Tibial artery (tissue), 4 donors: ENCODE data around the gene SLC22A1.
A peak's percentile ranks its signal among the peaks of the same experiment; 100 is the strongest.

Experiments used
- DNase-seq, 2 donors: peaks; one replicate each; pipeline ENCODE4 v3.0.0-alpha.2; 2019
- H3K27ac ChIP-seq, 2 donors: fragments of 200-600 bp; sonication (generic) in 1 of 2; 1 replicate in 1 of 2; 2 replicates in 1 of 2; pipeline ENCODE4 v1.5.1; 2018 to 2019; ENCODE audit warnings: mild to moderate bottlenecking in 1 of 2
- H3K27me3 ChIP-seq, 2 donors: fragments of 200-600 bp; sonication (generic) in 1 of 2; one replicate each; pipeline versions ENCODE4 v1.5.1 to v1.6.0; 2016 to 2019
- H3K36me3 ChIP-seq, 3 donors: fragments of 200-600 bp; sonication (generic) in 2 of 3; one replicate each; pipeline ENCODE4 v1.5.1; 2016 to 2019; ENCODE audit warnings: mild to moderate bottlenecking in 2 of 3
- H3K4me1 ChIP-seq, 4 donors: fragments of 200-600 bp; sonication (generic) in 2 of 4; 1 replicate in 3 of 4; 2 replicates in 1 of 4; pipeline ENCODE4 v1.5.1; 2016 to 2019
- H3K4me3 ChIP-seq, 2 donors: fragments of 200-600 bp; sonication (generic) in 1 of 2; 1 replicate in 1 of 2; 2 replicates in 1 of 2; pipeline ENCODE4 v1.5.1; 2018 to 2019; ENCODE audit warnings: mild to moderate bottlenecking in 2 of 2
- H3K9me3 ChIP-seq, 3 donors: fragments of 200-600 bp; sonication (generic) in 1 of 3; one replicate each; pipeline ENCODE4 v1.5.1; 2016 to 2019
- CTCF ChIP-seq, 2 experiments: fragments of 200-600 bp in 1 of 2; fragments of 450-650 bp in 1 of 2; IDR thresholded peaks; one replicate each; pipeline ENCODE4 v1.5.1; 2017 to 2019; ENCODE audit warnings: antibody characterized with exemption in 2 of 2, mild to moderate bottlenecking in 1 of 2, moderate library complexity in 1 of 2
- intact Hi-C: fragments of 100-400 bp; cut with DNase I; formaldehyde crosslinking; loops from one replicate; pipeline ENCODE4 v1.15.0; 2023; ENCODE audit warnings: low total_unique reads

The SLC22A1 gene

DNA sequence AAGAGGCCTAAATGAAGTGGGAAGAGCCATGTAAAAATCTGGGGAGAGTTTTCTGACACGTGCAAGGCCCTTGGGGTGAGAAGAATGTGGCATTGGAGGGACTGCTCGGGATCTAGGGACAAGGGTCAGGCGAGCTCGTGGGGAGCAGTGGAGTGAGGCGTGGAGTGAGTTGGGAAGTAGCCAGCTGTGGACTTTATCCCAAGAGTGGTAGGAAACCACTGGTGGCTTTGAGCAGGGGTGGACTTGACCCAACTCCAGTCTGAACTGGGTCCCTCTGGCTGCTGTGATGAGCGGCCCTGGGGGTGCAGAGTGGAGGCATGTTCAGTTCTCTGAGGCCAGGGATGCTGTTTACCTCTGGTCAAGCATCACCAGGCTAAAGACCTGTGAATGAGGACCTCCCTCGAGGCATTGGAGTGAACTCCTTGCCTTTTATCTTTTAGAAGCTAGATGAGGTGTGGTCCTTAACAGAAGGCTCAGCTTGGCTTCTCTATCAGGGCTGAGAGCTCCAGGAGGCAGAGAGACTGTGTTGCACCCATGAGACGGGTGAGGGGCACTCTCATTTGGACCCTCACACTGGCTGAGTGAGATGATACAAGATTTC, 20.6 kb downstream of the SLC22A1 start:
- no peak for TF ChIP-seq CTCF (IDR thresholded peaks at IDR 0.05)
- DNase-seq: no peak
- Histone ChIP-seq H3K27me3 (no peaks in the 10 kb centered on the region), H3K36me3 (no peaks in the 10 kb centered on the region), H3K4me1 (peaks cover 0 to 73% (median 34%) of the 10 kb centered on the region in 4 donors), H3K9me3 (no peaks in the 10 kb centered on the region), H3K27ac (peak overlapping the region; percentile 87 to 95), H3K4me3 (no peak overlapping the region)
- intact Hi-C loops: no loop called here

DNA sequence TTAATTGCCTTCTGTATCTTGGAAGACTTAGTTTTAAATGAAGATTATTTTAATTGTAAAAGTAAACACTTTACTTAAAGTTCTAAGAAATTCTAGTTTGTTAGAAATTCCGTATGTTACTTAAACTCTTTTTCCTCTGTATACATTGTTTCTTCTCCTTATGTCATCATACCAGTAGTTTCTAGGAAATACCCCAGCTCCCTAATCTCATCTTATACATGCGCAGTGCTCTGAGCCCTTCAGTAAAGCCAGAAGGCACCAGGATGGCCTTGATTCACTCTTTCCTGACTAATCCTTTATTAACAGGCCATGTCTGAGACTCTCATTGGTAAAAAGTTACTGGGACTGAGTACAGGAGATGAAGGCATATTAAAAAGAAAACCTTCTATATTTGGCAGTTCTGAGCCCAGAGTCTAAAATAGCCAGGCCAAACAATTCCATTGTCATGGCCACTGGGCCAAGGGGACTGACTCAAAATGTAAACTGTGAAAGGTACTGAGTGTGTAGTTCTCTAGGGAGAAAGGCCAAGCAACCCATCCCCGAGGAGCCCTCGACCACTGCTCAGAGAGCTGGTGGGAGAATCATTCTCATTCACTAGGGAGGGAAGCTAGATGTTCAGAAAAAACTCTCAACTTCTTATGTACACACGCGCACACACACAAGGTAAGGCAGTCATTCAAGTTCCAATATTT, 25.0 kb downstream of the SLC22A1 start:
- Histone ChIP-seq H3K27ac (peak overlapping the region; percentile 52 to 95), H3K4me1 (peaks cover 0 to 44% (median 18%) of the 10 kb centered on the region in 4 donors), H3K36me3 (no peaks in the 10 kb centered on the region), H3K4me3 (no peak overlapping the region), H3K27me3 (no peaks in the 10 kb centered on the region), H3K9me3 (no peaks in the 10 kb centered on the region)
- no peak for DNase-seq
- no peak for TF ChIP-seq CTCF (IDR thresholded peaks at IDR 0.05)
- intact Hi-C loops: no loop called here

DNA sequence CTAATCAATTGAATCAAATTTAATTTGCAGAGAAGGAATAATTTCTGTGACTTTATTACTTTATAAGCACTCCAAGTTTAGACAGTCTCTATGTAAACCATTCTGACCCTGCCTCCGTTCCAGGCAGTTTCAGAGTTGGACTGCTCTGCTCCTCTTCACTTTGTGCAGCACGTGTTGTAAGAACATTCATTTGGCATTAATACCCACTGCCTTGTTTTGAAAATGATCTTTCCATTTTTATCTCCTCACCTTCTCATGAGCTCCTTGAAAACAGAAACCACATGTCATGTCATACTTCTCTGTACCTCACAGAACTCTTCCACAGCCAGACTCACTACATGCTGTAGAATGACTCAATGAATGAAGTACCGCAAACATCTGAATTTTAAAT, 25.5 kb downstream of the SLC22A1 start:
- TF ChIP-seq CTCF (IDR thresholded peaks at IDR 0.05): no peak
- intact Hi-C loops: no loop called here
- DNase-seq: no peak
- H3K4me3 ChIP-seq: no peak overlapping the region
- H3K36me3 ChIP-seq: no peaks in the 10 kb centered on the region
- no peaks in the 10 kb centered on the region for H3K27me3 ChIP-seq
- peaks cover 0 to 39% (median 13%) of the 10 kb centered on the region in 4 donors for H3K4me1 ChIP-seq
- peak overlapping the region; percentile 52 to 95 for H3K27ac ChIP-seq
- H3K9me3 ChIP-seq: no peaks in the 10 kb centered on the region

- no peak for TF ChIP-seq CTCF (IDR thresholded peaks at IDR 0.05)
- Histone ChIP-seq H3K4me3 (no peak overlapping the region), H3K27me3 (no peaks in the 10 kb centered on the region), H3K9me3 (peaks cover 0 to 4% (median 0%) of the 10 kb centered on the region in 3 donors), H3K4me1 (peaks cover 0 to 16% (median 10%) of the 10 kb centered on the region in 4 donors), H3K27ac (no peak overlapping the region), H3K36me3 (peaks cover 0 to 5% (median 0%) of the 10 kb centered on the region in 3 donors)
- DNase-seq: no peak
- intact Hi-C loops: no loop called here
Measured at GRCh38 chr6:160154471-160154870, 32.9 kb downstream of the SLC22A1 start.

GRCh38 chr6:160156842-160157241, 35.2 kb downstream of the SLC22A1 start:
- Histone ChIP-seq H3K27ac (no peak overlapping the region), H3K36me3 (peaks cover 0 to 5% (median 0%) of the 10 kb centered on the region in 3 donors), H3K4me3 (no peak overlapping the region), H3K4me1 (peaks cover 0 to 16% (median 10%) of the 10 kb centered on the region in 4 donors), H3K9me3 (peaks cover 0 to 4% (median 0%) of the 10 kb centered on the region in 3 donors), H3K27me3 (no peaks in the 10 kb centered on the region)
- TF ChIP-seq CTCF (IDR thresholded peaks at IDR 0.05): no peak
- intact Hi-C loops: no loop called here
- DNase-seq: no peak
